MG63 (cell line): ENCODE measurements around the gene SLC10A3. TPM values are rescaled to one million over a fixed set of nuclear protein-coding genes. Genes with fewer than 3 reads are reported as not detected.

Experiments used
- DNase-seq: peaks from one replicate; pipeline ENCODE4 v3.0.0-alpha.2; 2020
- H3K27me3 ChIP-seq: fragments of 250-450 bp; sonication (Bioruptor Pico); 2 replicates; pipeline ENCODE4 v1.5.1; 2020; ENCODE audit warnings: mild to moderate bottlenecking, moderate library complexity
- H3K36me3 ChIP-seq: fragments of 250-450 bp; sonication (Bioruptor Pico); 2 replicates; pipeline ENCODE4 v1.5.1; 2020; ENCODE audit warnings: mild to moderate bottlenecking, moderate library complexity
- H3K4me3 ChIP-seq: fragments of 250-450 bp; sonication (Bioruptor Pico); 2 replicates; pipeline ENCODE4 v1.5.1; 2020; ENCODE audit warnings: mild to moderate bottlenecking, moderate library complexity
- H3K9me3 ChIP-seq: fragments of 250-450 bp; sonication (Bioruptor Pico); 2 replicates; pipeline ENCODE4 v1.5.1; 2020; ENCODE audit warnings: mild to moderate bottlenecking, moderate library complexity
- total RNA-seq: library from RNA; depleted of rRNA; stranded (reverse); fragments of >200 nt; shearing (Covaris generic); gene quantifications from 2 replicates; pipeline ENCODE4 v1.2.3, GENCODE V29; 2014; ENCODE audit warnings: low replicate concordance; rRNA removed

Gene SLC10A3, protein sequence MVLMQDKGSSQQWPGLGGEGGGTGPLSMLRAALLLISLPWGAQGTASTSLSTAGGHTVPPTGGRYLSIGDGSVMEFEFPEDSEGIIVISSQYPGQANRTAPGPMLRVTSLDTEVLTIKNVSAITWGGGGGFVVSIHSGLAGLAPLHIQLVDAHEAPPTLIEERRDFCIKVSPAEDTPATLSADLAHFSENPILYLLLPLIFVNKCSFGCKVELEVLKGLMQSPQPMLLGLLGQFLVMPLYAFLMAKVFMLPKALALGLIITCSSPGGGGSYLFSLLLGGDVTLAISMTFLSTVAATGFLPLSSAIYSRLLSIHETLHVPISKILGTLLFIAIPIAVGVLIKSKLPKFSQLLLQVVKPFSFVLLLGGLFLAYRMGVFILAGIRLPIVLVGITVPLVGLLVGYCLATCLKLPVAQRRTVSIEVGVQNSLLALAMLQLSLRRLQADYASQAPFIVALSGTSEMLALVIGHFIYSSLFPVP
- 5.1 and 15.2 TPM in 2 replicates for total RNA-seq

DNA sequence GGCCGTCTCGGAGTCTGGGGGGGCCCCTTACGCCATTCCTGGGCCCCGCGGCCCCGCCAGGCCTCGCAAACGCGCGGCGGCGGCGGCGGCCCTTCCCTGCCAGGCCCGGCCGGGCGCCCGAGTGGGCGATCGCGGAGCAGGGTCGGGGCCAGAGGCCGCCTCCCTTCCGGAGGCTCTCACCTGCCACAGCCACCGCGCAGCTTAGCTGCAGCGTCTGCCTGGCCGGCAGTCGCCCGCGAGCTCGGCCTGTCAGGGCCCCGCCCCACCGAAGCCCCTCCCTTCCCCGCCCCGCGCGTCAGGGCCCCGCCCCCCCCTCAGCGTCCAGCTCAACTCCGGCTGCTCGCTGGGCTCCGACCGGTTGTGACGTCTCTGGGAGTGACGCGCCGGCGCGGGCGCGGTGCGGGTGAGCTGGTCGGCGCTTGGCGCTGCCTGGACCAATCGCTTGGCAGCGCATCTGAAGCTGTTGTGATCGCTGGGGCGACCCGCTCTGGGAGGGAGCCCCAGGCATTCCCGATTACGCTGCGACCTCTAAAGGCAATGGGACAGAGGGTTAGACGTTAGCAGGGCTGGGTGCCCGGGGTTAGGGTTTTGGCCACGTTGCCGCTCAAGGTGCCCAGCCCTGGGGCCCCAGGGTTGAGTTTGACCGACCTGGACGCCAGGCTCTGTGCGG, at the start of gene SLC10A3:
Gene SLC10A3 (minus strand): TSS at position 216 of the 670 bp plus-strand sequence. CDS start 1,689 bp downstream, outside the sequence.
- peak; percentile 93 for DNase-seq
- H3K9me3 ChIP-seq = no peaks in the 10 kb centered on the region
- peak within 1 kb of the TSS; percentile 65 for H3K4me3 ChIP-seq
- peaks cover 1% of the 10 kb centered on the region; the same call in 1 of the 2 replicates for H3K36me3 ChIP-seq
- H3K27me3 ChIP-seq = no peaks in the 10 kb centered on the region

DNA sequence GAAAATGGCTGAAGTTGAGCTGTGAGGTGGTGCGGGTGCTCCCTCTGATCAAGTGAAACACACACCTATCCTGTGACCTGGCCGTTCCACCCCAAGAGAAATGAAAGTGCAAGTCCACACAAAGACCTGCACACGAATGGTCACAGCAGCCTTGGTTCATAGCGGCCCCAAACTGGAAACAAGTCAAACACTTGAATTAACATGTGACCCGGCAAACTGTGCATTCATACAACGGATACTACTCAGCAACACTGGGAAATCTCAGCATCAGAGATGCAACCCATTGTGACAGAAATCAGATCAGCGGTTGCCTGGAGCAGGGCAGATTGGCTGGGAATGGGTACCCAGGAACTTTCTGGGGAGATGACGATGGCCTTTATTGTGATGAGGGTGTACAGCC, 48.6 kb upstream of the SLC10A3 start:
- Histone ChIP-seq H3K4me3 (no peak overlapping the region), H3K9me3 (no peaks in the 10 kb centered on the region), H3K27me3 (no peaks in the 10 kb centered on the region), H3K36me3 (peaks cover 11% of the 10 kb centered on the region)
- no peak for DNase-seq

DNA sequence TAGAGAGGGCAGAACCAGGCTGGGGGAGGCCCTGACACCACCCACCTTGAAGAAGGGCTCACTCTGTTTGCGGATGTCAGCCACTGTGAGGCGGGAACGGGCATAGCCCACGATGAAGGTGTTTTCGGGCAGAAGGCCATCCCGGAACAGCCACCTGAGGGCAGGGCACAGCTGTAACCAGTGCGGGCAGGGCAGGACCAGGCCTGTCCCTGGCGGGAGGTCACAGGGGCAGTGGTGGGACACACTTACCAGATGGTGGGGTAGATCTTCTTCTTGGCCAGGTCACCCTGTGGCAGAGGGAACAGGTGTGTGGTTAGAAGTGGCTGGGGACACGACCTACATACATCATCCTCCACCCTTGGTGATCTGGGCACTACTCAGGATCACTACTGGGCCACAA, 45.5 kb upstream of the SLC10A3 start:
- Histone ChIP-seq H3K4me3 (no peak overlapping the region), H3K9me3 (no peaks in the 10 kb centered on the region), H3K36me3 (peaks cover 7% of the 10 kb centered on the region), H3K27me3 (no peaks in the 10 kb centered on the region)
- no peak for DNase-seq

DNA sequence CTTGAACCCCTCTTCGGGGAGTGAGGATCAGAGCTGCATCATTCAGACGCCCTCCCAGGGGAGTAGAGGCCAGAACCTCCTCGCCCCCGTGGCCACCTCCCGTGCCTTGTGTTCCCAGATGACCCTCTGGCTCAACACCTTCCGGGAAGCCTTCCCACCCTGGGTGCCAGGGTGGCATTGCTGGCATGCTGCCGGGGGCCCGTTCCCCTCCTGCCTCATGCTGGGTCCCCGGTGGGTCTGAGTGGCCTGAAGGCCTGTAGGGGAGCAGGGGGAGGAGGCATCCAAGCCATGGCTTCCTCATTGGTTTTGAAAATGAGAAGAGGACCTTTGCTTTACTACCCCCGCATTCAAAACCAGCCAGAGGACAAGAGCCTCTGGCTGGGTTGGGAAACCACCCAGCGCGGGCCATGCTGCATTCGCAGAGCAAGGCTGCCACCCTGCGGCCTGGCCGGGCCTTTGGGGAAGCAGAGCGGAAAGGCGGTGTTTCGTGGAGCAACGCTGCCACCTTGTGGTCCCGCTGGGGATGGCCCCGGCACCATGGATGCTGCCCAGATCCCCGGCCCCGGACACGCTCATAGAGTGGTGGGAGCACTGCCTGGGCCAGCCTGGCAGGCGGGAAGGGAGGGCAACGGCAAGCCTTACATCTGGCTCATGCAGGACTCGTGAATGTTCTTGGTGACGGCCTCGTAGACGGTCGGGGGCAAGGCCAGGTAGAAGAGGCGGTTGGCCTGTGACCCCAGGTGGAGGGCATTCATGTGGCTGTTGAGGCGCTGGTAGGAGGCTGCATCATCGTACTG, 44.3 kb upstream of the SLC10A3 start:
- Histone ChIP-seq H3K4me3 (no peak overlapping the region), H3K36me3 (peaks cover 7% of the 10 kb centered on the region)
- peak; percentile 80 for DNase-seq

DNA sequence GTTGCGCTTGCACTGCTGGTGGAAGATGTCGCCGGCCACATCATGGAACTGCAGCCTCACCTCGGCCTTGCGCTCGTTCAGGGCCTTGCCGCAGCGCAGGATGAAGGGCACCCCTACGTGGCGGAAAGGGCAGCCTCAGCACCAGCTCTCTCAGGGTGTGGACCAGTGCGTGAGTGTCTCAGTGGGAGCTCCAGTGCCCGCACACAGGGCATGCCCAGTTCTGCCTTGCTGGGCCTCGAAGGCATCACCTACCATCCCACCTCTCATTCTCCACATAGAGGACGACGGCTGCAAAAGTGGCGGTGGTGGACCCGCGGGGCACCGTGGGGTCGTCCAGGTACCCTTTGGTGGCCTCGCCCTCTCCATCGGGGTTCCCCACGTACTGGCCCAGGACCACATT, 42.3 kb upstream of the SLC10A3 start:
- Histone ChIP-seq H3K27me3 (no peaks in the 10 kb centered on the region), H3K36me3 (peaks cover 7% of the 10 kb centered on the region), H3K4me3 (no peak overlapping the region), H3K9me3 (no peaks in the 10 kb centered on the region)
- DNase-seq = no peak

More for the DNA sequence above, 44.3 kb upstream of the SLC10A3 start:
- Histone ChIP-seq H3K9me3 (no peaks in the 10 kb centered on the region), H3K27me3 (no peaks in the 10 kb centered on the region)

DNA sequence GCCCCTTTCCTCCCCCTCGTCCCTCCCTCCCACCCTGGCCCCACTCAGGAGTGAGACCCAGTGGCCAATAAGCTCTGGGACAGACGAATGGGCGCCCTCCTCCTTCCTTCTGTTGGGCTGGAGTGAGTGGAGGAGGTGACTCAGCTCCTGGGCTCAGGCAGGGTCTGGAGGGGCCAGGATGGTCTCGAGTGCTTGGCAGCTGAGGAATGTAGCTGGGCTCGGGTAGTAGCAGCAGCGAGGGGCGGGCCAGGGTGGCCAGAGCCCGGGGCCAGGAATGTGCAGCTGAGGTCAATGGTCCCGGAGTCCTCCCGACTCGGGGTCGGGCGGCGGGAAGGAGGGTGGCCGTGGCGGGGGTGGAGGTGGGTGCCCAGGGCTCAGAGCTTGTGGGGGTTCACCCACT, 41.2 kb upstream of the SLC10A3 start:
- peak; percentile 38 for DNase-seq
- Histone ChIP-seq H3K9me3 (no peaks in the 10 kb centered on the region), H3K36me3 (peaks cover 7% of the 10 kb centered on the region), H3K4me3 (no peak overlapping the region), H3K27me3 (no peaks in the 10 kb centered on the region)

DNA sequence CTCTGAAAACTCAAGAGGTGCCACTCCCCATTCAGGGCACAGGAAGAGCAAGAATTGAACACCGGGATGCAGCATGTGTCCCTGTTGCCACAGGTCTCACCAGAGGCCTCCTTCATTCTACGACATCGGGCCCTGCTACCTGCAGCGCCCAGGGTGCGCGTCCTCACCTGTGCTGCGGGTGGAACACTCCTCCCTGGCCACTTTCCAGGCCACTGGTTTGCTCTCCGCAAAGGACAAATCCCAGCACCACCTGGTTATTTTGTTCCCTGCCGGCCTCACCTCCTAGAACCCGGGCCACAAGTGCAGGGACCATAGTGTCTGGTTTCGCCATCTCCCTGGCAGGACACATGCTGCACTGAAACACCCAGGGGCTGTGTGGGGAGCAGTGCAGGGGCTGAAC, 39.9 kb upstream of the SLC10A3 start:
- no peak for DNase-seq
- no peaks in the 10 kb centered on the region for H3K9me3 ChIP-seq
- H3K36me3 ChIP-seq = peaks cover 6% of the 10 kb centered on the region
- H3K27me3 ChIP-seq = no peaks in the 10 kb centered on the region
- H3K4me3 ChIP-seq = no peak overlapping the region

DNA sequence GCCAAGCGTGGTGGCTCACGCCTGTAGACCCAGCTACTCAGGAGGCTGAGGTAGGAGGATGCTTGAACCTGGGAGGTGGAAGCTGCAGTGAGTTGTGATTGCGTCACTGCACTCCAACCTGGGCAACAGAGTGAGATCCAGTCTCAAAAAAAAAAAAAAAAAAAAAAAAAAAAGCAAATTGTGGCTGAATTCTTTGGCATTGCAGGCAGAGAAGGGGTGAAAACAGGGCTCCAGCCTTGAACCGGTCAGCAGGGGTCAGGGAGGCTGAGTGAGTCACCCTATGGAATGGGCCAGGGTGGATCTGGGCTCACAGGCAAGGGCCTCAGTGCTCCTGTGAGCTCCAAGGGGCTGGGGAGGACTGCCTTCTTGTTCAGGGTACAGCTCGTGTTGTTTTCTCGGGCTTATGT, 38.8 kb upstream of the SLC10A3 start:
- DNase-seq = peak; percentile 72
- H3K36me3 ChIP-seq = peaks cover 5% of the 10 kb centered on the region
- no peaks in the 10 kb centered on the region for H3K27me3 ChIP-seq
- H3K9me3 ChIP-seq = no peaks in the 10 kb centered on the region
- no peak overlapping the region for H3K4me3 ChIP-seq

DNA sequence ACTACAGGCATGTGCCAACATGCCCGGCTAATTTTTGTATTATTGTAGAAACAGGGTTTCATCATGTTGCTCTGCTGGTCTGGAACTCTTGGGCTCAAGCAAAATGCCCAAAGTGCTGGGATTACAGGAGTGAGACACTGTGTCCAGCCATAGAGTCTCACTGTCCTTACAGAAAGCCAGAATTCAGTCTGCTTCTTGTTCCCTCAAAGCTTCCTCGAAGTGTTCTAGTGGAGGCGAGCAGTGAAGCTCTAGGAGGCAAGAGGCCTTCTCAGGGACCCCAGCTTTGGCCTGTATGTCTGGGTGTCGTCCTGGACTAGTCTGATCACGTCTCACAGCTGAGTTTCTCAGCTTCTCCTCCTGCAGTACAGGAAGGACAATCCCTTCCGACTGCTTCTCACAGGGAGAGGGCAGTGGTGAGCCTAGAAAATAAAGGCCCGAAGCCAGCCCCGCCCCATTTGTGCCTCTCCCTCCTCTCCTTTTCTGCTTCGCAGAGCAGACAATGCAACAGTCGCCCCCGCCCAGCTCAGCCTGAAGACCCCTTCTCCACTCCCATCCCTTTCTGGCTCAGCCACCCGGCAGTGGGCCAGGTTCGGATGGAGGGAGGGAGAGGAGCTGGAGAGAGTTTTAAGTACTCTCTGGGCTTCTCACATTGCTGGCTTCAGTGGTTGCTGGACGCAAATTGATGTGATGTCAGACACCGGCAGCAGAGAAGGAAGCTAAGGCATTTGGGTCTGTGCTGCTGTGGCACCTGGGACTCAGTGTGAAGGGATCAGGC, 36.7 kb upstream of the SLC10A3 start:
- H3K9me3 ChIP-seq = no peaks in the 10 kb centered on the region
- H3K36me3 ChIP-seq = no peaks in the 10 kb centered on the region
- no peak overlapping the region for H3K4me3 ChIP-seq
- no peaks in the 10 kb centered on the region for H3K27me3 ChIP-seq
- DNase-seq = peak; percentile 75

DNA sequence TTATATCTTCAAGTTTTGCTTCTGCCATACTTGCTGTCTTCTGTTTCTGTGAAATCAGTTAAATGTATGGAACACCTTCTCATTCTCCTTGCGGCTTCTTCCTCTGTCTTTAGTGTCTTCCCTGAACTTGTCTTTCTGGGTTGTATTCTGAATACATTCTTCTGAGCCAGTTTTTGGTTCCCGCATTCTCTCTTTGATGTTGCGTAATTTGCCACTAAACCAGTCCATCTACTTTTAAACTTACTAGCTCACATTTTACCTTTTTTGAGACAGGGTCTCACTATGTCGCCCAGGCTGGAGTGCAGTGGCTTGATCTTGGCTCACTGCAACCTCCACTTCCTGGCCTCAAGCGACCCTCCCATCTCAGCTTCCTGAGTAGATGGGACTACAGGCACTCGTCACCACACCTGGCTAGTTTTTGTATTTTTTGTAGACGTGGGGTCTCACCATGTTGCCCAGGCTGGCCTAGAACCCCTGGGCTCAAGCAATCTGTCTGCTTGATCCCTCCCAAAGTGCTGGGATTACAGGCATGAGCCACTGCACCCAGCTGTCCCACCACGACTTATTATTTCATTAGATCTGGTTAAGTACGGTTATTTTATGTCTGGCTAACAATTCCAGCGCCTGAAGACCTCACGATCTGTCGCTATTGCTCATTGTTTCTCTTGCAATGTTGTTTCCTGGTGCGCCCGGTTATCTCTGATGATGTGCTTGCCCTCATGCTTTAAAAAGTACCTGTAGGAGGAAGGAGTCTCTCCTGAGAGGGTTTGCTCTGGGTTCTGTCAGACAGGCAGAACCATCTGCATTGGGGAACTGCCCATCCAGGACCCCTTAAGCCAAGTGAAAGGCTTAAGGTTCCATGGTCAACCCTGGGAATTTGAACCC, 35.4 kb upstream of the SLC10A3 start:
- no peak overlapping the region for H3K4me3 ChIP-seq
- no peaks in the 10 kb centered on the region for H3K9me3 ChIP-seq
- no peaks in the 10 kb centered on the region for H3K36me3 ChIP-seq
- DNase-seq = no peak
- H3K27me3 ChIP-seq = no peaks in the 10 kb centered on the region

DNA sequence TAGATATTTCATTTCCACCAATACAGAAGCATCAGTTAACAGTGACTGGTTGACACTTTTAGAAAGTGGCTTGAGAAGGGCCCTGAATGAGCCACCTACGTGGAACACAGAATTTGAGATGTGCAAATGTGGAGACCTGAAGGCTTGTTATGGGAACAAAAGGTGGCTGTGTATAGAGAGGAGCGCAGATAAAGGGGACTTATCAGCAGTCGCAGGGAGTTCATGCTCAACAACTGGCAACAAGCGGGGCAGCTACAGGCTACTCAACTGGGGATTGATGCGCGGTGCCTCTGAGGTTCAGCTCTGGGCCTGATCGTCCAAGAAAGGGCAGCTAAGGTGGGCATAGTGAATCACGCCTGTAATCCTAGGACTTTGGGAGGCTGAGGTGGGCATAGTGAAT, 29.0 kb upstream of the SLC10A3 start:
- Histone ChIP-seq H3K4me3 (no peak overlapping the region), H3K27me3 (no peaks in the 10 kb centered on the region), H3K36me3 (no peaks in the 10 kb centered on the region), H3K9me3 (no peaks in the 10 kb centered on the region)
- no peak for DNase-seq

DNA sequence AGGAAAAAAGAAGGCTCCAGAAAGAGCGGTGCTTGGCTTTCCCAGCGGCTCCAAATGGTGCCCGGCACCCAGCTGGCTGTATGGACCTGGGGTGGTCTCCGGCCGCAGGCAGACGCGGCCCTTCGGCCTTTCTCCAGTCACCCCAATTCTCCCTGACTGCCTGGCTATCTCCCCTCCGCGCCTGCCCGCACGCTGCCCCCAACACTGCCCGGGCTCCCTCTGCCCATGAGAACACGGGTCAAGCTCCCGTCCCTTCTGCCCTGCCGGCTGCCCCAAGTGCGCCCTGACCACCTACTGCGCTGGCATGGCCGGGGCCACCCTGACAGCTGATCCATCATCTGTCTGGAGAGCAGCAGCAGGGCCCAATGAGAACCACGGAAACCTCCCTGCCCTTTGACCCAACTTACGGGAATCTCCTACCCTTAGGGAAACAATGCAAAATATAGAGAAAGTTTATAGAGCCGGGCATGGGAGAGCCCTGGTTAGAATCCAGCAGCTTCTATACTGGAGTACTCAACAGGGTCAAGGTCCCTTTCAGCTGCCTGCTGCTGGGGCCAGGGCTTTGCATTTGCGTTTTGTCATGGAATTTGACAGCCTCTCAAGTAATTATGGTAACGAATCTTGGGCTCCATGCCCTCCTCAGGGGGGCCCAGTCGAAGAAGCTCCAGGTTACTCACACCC, 26.8 kb upstream of the SLC10A3 start:
- no peak for DNase-seq
- H3K9me3 ChIP-seq = no peaks in the 10 kb centered on the region
- no peaks in the 10 kb centered on the region for H3K36me3 ChIP-seq
- no peaks in the 10 kb centered on the region for H3K27me3 ChIP-seq
- no peak overlapping the region for H3K4me3 ChIP-seq

DNA sequence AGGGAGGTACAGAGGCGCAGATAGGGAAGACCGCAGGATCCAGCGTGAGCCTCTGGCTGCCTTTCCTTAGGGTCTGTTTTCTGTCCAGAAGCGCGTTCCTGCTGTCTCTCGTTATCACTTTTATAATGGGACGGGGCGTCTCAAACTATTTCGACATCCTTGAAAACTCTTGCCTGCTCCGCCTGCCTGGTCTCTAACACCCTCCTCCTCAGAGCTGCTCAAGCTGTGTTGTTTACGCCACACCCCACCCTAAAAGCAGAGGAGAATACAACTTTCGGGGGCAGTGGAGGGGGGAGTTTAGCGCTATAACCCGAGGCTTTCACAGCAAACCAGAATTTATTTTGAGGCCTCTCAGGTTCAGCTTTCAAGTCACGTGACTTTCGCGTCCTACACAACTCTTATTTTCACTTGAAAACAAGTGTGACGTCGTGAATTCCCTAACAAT, 26.2 kb upstream of the SLC10A3 start:
- no peak for DNase-seq
- H3K27me3 ChIP-seq = no peaks in the 10 kb centered on the region
- no peaks in the 10 kb centered on the region for H3K9me3 ChIP-seq
- H3K4me3 ChIP-seq = peak overlapping the region; percentile 61
- no peaks in the 10 kb centered on the region for H3K36me3 ChIP-seq

DNA sequence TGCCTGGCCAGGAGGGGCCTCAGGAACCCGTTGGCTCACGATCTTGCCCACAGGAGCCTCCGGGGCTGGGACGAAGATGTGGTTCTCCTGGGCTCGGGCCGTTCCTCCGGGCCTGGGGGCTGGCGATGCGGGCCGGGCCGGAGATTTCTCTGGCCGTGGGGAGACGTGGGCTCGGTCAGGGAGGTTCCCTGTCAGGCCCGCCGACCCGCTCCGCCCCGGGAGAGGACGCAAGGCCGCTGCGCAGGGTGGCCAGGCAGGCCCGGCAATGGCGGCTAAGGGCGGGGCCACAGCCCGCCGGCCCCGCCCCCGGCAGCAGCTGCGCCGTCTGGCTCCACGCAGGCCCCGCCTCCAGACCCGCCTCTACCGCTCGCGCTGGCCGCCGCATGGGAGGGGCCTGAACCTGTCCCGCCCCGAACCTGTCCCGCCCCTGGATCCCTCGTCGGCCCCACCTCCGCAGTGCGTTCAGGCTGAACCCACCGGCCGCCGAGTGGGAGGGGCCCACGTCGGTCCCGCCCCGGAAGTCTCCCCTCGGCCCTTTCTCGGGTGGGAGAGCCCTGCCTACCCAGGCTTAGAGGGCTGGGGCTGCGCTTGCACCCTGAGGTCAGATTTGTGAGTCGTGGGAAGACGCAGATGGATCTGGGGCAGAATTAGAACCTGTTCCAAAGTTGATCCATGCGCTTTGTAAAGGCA, 25.7 kb upstream of the SLC10A3 start, which contains the start of gene FAM3A:
Gene FAM3A (minus strand): TSS at position 267 of the 690 bp plus-strand sequence. CDS start 460 bp downstream, outside the sequence.
- Histone ChIP-seq H3K9me3 (no peaks in the 10 kb centered on the region), H3K27me3 (no peaks in the 10 kb centered on the region), H3K4me3 (peak within 1 kb of the TSS; percentile 61), H3K36me3 (no peaks in the 10 kb centered on the region)
- DNase-seq = peak; percentile 86
